NCI-H82 (cell line): ENCODE results near the gene CIB4.

Experiments used
- DNase-seq: peaks from one replicate; lab custom pipeline; 2025; lab: John Stamatoyannopoulos, UW

Gene CIB4

GRCh38 chr2:26640781-26641564 lies at the start of gene CIB4:
Gene CIB4 (minus strand): TSS chr2:26641366. CDS start chr2:26641314, 52 bp downstream.
- DNase-seq: no peak

- DNase-seq: no peak
Observed at GRCh38 chr2:26687801-26688200, 46.6 kb upstream of the CIB4 start.

- DNase-seq: no peak
Observed at GRCh38 chr2:26687328-26687727, 46.2 kb upstream of the CIB4 start.

GRCh38 chr2:26685989-26686839 lies 45.0 kb upstream of the CIB4 start:
- DNase-seq: peak; percentile 49

- peak; percentile 28 for DNase-seq
Observed at GRCh38 chr2:26685341-26685740, 44.2 kb upstream of the CIB4 start.

GRCh38 chr2:26683583-26683982 lies 42.4 kb upstream of the CIB4 start:
- DNase-seq: no peak

GRCh38 chr2:26682155-26682554 lies 41.0 kb upstream of the CIB4 start:
- DNase-seq: no peak

- DNase-seq: no peak
Observed at GRCh38 chr2:26681656-26682055, 40.5 kb upstream of the CIB4 start.

GRCh38 chr2:26679867-26680266 lies 38.7 kb upstream of the CIB4 start:
- DNase-seq: no peak

- no peak for DNase-seq
Observed at GRCh38 chr2:26678035-26678434, 36.9 kb upstream of the CIB4 start.

- no peak for DNase-seq
Observed at GRCh38 chr2:26675651-26676255, 34.6 kb upstream of the CIB4 start.

- DNase-seq: no peak
Observed at GRCh38 chr2:26674771-26675170, 33.6 kb upstream of the CIB4 start.

- DNase-seq: no peak
Observed at GRCh38 chr2:26674002-26674751, 33.0 kb upstream of the CIB4 start.

GRCh38 chr2:26672818-26673393 lies 31.7 kb upstream of the CIB4 start:
- DNase-seq: no peak

GRCh38 chr2:26672112-26672817 lies 31.1 kb upstream of the CIB4 start:
- no peak for DNase-seq

- DNase-seq: no peak
Observed at GRCh38 chr2:26671691-26672090, 30.5 kb upstream of the CIB4 start.

- DNase-seq: no peak
Observed at GRCh38 chr2:26670931-26671460, 29.8 kb upstream of the CIB4 start.

GRCh38 chr2:26670171-26670570 lies 29.0 kb upstream of the CIB4 start:
- DNase-seq: no peak

- peak; percentile 52 for DNase-seq
Observed at GRCh38 chr2:26668856-26669750, 27.9 kb upstream of the CIB4 start.

- DNase-seq: no peak
Observed at GRCh38 chr2:26668041-26668440, 26.9 kb upstream of the CIB4 start.
